B cell (primary cell): ENCODE measurements around the gene CADM1. TPM values are rescaled to one million over a fixed set of nuclear protein-coding genes. Genes with fewer than 3 reads are reported as not detected.

ENCODE experiments used
- ATAC-seq: fragments of 200-7000 bp; cut with Tn5 transposase; one replicate; pipeline ENCODE4 v1.10.0; 2021; ENCODE audit warnings: low read depth, mild to moderate bottlenecking, moderate number of reproducible peaks, moderate library complexity
- CTCF ChIA-PET: fragments of 350-600 bp; sonication (Branson Sonifier 250); formaldehyde crosslinking; loops from one replicate; lab custom pipeline; 2021; ENCODE audit warnings: antibody characterized with exemption, inconsistent platforms; lab: Charles Lee
- POLR2A ChIA-PET: fragments of 350-600 bp; sonication (Branson Sonifier 250); formaldehyde crosslinking; loops from one replicate; lab custom pipeline; 2021; ENCODE audit warnings: antibody characterized with exemption; lab: Charles Lee
- DNase-seq: peaks from one replicate; pipeline ENCODE4 v3.0.0; 2013
- H2AFZ ChIP-seq: 2 replicates; pipeline ENCODE4 v1.6.1; 2012; ENCODE audit warnings: mild to moderate bottlenecking, low read depth, low read length; ENCODE audit not compliant: insufficient read depth, poor library complexity, severe bottlenecking
- H3K27ac ChIP-seq, 2 donors: 1 replicate in 1 of 2; 2 replicates in 1 of 2; pipeline ENCODE4 v1.5.1; 2012 to 2013; ENCODE audit warnings: low read length in 2 of 2, mild to moderate bottlenecking in 2 of 2, moderate library complexity in 1 of 2
- H3K27me3 ChIP-seq, 4 experiments: fragments of 200-600 bp in 1 of 4; sonication (generic) in 1 of 4; replicated peaks in 1 of 4; 1 replicate in 2 of 4; 2 replicates in 2 of 4; pipeline versions ENCODE4 v1.6.1 to v1.7.0; 2013 to 2016; ENCODE audit warnings: low read length in 3 of 4, mild to moderate bottlenecking in 2 of 4, mixed read lengths in 1 of 4, moderate library complexity in 1 of 4; ENCODE audit not compliant: insufficient read depth in 4 of 4, control insufficient read depth in 3 of 4; ENCODE audit errors: control extremely low read depth in 1 of 4
- H3K36me3 ChIP-seq, 2 experiments: replicated peaks in 1 of 2; 1 replicate in 1 of 2; 2 replicates in 1 of 2; pipeline versions ENCODE4 v1.6.1 to v1.7.1; 2013; ENCODE audit warnings: low read length in 1 of 2; ENCODE audit not compliant: insufficient read depth in 2 of 2, control insufficient read depth in 1 of 2; ENCODE audit errors: control extremely low read depth in 1 of 2, extremely low read depth in 1 of 2
- H3K4me1 ChIP-seq, 2 donors: fragments of 200-600 bp in 1 of 2; sonication (generic) in 1 of 2; 1 replicate in 1 of 2; 2 replicates in 1 of 2; pipeline versions ENCODE4 v1.5.1 to v1.6.1; 2013 to 2017; ENCODE audit warnings: low read length in 2 of 2; ENCODE audit not compliant: control insufficient read depth in 2 of 2, insufficient read depth in 2 of 2
- H3K4me2 ChIP-seq: replicated peaks from 2 replicates; pipeline ENCODE3; 2012; ENCODE audit warnings: mild to moderate bottlenecking, low read depth, low read length; ENCODE audit not compliant: poor library complexity, severe bottlenecking
- H3K4me3 ChIP-seq, 5 experiments: fragments of 200-600 bp in 1 of 5; sonication (generic) in 1 of 5; 1 replicate in 3 of 5; 2 replicates in 2 of 5; pipeline versions ENCODE4 v1.5.1 to v1.7.0; 2011 to 2016; ENCODE audit warnings: low read length in 4 of 5, mild to moderate bottlenecking in 4 of 5, low read depth in 2 of 5, control low read depth in 1 of 5, moderate library complexity in 1 of 5; ENCODE audit not compliant: insufficient read depth in 1 of 5; ENCODE audit errors: control extremely low read depth in 1 of 5, extremely low read depth in 1 of 5
- H3K79me2 ChIP-seq: fragments of 200-600 bp; sonication (generic); one replicate; pipeline ENCODE4 v1.6.0; 2016; ENCODE audit warnings: low read length; ENCODE audit not compliant: control insufficient read depth, insufficient read depth
- H3K9ac ChIP-seq: fragments of 200-600 bp; sonication (generic); 2 replicates; pipeline ENCODE4 v1.6.1; 2017; ENCODE audit warnings: mild to moderate bottlenecking, low read length, moderate library complexity
- H3K9me3 ChIP-seq, 3 donors: one replicate each; pipeline versions ENCODE4 v1.6.1 to v1.7.1; 2013; ENCODE audit warnings: low read length in 2 of 3; ENCODE audit not compliant: control insufficient read depth in 2 of 3, insufficient read depth in 1 of 3; ENCODE audit errors: control extremely low read depth in 1 of 3
- H4K20me1 ChIP-seq: 2 replicates; pipeline ENCODE4 v1.6.0; 2012; ENCODE audit warnings: mild to moderate bottlenecking, low read length; ENCODE audit not compliant: insufficient read depth, control insufficient read depth, poor library complexity, severe bottlenecking
- H3K27ac Mint-ChIP-seq: one replicate; pipeline ENCODE4 v1.8.0; 2021; ENCODE audit warnings: mixed read lengths
- H3K27me3 Mint-ChIP-seq: one replicate; pipeline ENCODE4 v1.8.0; 2021; ENCODE audit warnings: mixed read lengths
- H3K4me1 Mint-ChIP-seq: one replicate; pipeline ENCODE4 v1.8.0; 2021; ENCODE audit warnings: mixed read lengths
- H3K4me3 Mint-ChIP-seq: one replicate; pipeline ENCODE4 v1.8.0; 2021; ENCODE audit warnings: mixed read lengths
- H3K9me3 Mint-ChIP-seq: one replicate; pipeline ENCODE4 v1.8.0; 2022; ENCODE audit warnings: mixed read lengths; ENCODE audit not compliant: insufficient read depth
- CTCF ChIP-seq: fragments of 200-600 bp; IDR thresholded peaks from one replicate; pipeline ENCODE4 v1.8.0; 2022; ENCODE audit warnings: antibody characterized with exemption, mild to moderate bottlenecking
- EZH2 ChIP-seq: IDR thresholded peaks from 2 replicates; pipeline ENCODE4 v1.6.1; 2012; ENCODE audit warnings: borderline replicate concordance, low read depth, mild to moderate bottlenecking, moderate library complexity, low read length; ENCODE audit not compliant: insufficient read depth, poor library complexity, severe bottlenecking
- WGBS: methylation state at CpG from one replicate; pipeline ENCODE4 v1.1.5; 2013; ENCODE audit warnings: missing lambda C conversion rate; ENCODE audit not compliant: insufficient coverage; 5-methylcytosine and 5-hydroxymethylcytosine counted together
- intact Hi-C: fragments of 100-400 bp; cut with micrococcal nuclease; formaldehyde crosslinking; loops from one replicate; pipeline ENCODE4 v1.10.0; 2022
- polyA plus RNA-seq: library from polyadenylated mRNA; depleted of rRNA; stranded (reverse); fragments of >200 nt; gene quantifications from 2 replicates; pipeline ENCODE4 v1.2.3, GENCODE V29; 2012
- total RNA-seq, 2 donors: library from RNA; stranded (reverse); fragments of 120-200 nt in 1 of 2; gene quantifications; 1 replicate in 1 of 2; 2 replicates in 1 of 2; pipeline versions ENCODE4 v1.2.3 to v1.2.4, GENCODE V29; 2013 to 2022

CADM1 gene
- total and polyA plus RNA-seq, 2 donors (not counting 1 experiment from before 2014, with no cell fraction given), result 0.43 to 0.49 TPM

DNA sequence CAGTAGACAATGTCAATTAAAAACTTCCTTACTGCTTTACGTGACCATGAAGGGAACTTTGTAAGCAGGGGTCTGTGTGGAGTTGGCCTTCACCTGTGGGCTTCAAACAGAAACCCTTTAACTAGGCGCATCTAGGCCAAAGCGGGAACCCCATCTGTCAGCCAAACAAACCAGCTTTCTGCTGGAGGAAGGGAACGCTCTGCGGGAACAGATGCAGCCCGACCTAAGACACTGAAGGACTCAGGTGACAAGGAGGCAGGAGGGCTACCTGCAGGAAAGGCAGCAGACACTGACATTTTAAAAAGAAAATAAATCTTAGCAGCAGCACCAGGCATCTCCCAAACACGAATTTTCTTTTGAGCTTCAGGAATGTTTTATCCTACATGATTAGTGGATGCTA, 78.4 kb downstream of the CADM1 start:
- no peak for TF ChIP-seq EZH2
- TF ChIP-seq CTCF, result no peak
- intact Hi-C loops, result no loop called here
- Mint-ChIP-seq H3K9me3 (no peaks in the 10 kb centered on the region), H3K4me3 (no peak overlapping the region), H3K27ac (no peak overlapping the region), H3K27me3 (no peaks in the 10 kb centered on the region), H3K4me1 (no peaks in the 10 kb centered on the region)
- Histone ChIP-seq H3K36me3 (no peaks in the 10 kb centered on the region), H2AFZ (no peak overlapping the region), H3K79me2 (no peaks in the 10 kb centered on the region), H3K4me3 (no peak overlapping the region), H3K4me1 (no peaks in the 10 kb centered on the region), H3K9me3 (no peaks in the 10 kb centered on the region), H3K27me3 (no peaks in the 10 kb centered on the region), H4K20me1 (no peaks in the 10 kb centered on the region), H3K9ac (no peak overlapping the region), H3K27ac (no peak overlapping the region), H3K4me2 (no peak overlapping the region)
- 93% methylated on average over 5 of the region's 7 CpGs for WGBS
- CTCF ChIA-PET, result no interaction called here
- no peak for DNase-seq
- POLR2A ChIA-PET, result no interaction called here
- no peak for ATAC-seq

DNA sequence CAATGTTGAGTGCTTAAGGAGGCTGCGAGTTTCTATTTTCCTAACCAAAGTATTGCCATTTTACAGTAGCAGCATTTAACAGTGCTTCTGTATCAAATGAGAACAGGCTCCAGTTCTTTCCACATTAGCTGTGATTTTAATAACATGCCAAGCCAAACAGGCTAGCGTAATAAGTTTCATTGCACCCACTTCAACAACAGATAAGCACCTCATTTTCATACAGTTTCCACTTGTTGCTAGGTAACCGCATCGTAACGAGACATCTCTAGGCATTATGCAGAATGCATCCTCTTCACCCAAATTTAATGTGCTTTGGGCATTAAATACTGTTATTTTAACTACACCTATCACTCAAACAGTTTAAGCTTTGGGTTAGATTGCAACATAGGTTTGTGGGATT, 79.0 kb downstream of the CADM1 start:
- CTCF ChIA-PET, result no interaction called here
- intact Hi-C loops, result no loop called here
- H3K4me3 Mint-ChIP-seq, result no peak overlapping the region

More for the DNA sequence above, 79.0 kb downstream of the CADM1 start:
- no peaks in the 10 kb centered on the region for H3K4me1 ChIP-seq
- no peaks in the 10 kb centered on the region for H3K27me3 Mint-ChIP-seq
- 100% methylated on average over 1 of the region's 5 CpGs for WGBS
- no peak overlapping the region for H2AFZ ChIP-seq
- no peak for TF ChIP-seq EZH2
- no peak for TF ChIP-seq CTCF
- DNase-seq (no peak), ATAC-seq (no peak)
- H4K20me1 ChIP-seq, result no peaks in the 10 kb centered on the region
- H3K4me3 ChIP-seq, result no peak overlapping the region
- no peaks in the 10 kb centered on the region for H3K27me3 ChIP-seq
- H3K79me2 ChIP-seq, result no peaks in the 10 kb centered on the region
- no peaks in the 10 kb centered on the region for H3K9me3 Mint-ChIP-seq
- no peak overlapping the region for H3K9ac ChIP-seq
- H3K4me1 Mint-ChIP-seq, result no peaks in the 10 kb centered on the region
- no peaks in the 10 kb centered on the region for H3K9me3 ChIP-seq
- no peak overlapping the region for H3K27ac Mint-ChIP-seq
- no peak overlapping the region for H3K4me2 ChIP-seq
- POLR2A ChIA-PET, result no interaction called here
- no peak overlapping the region for H3K27ac ChIP-seq
- no peaks in the 10 kb centered on the region for H3K36me3 ChIP-seq
